ENCODE results near the gene LAD1.

Gene LAD1

GRCh38 chr1:201331166-201331565 is 68.0 kb downstream of the LAD1 start:
- H3K9ac ChIP-seq (ENCODE audit: low read length) = no peak overlapping the region
- no peak overlapping the region for H3K4me3 ChIP-seq (ENCODE audit: low read depth, low read length, poor library complexity, severe bottlenecking)
- no peaks in the 10 kb centered on the region for H3K36me3 ChIP-seq (ENCODE audit: insufficient read depth, low read length)
- H3K27me3 ChIP-seq (ENCODE audit: insufficient read depth, low read length) = no peaks in the 10 kb centered on the region
- H2AFZ ChIP-seq (ENCODE audit: low read length) = no peak overlapping the region
- H3K9me3 ChIP-seq (ENCODE audit: low read length) = no peaks in the 10 kb centered on the region
- no peak overlapping the region for H3K4me2 ChIP-seq (ENCODE audit: low read length)
- H3K79me2 ChIP-seq (ENCODE audit: insufficient read depth, low read length) = no peaks in the 10 kb centered on the region
- TF ChIP-seq EZH2 (IDR thresholded peaks at IDR 0.05; ENCODE audit: borderline replicate concordance, low read length) (no peak), CTCF (IDR thresholded peaks at IDR 0.05; ENCODE audit: low read length) (no peak)
- no peak overlapping the region for H3K27ac ChIP-seq (ENCODE audit: low read depth, low read length, poor library complexity, severe bottlenecking)
- H3K9me2 ChIP-seq (ENCODE audit: low read depth, low read length) = no peaks in the 10 kb centered on the region
- no peaks in the 10 kb centered on the region for H3K4me1 ChIP-seq (ENCODE audit: insufficient read depth, low read length, severe bottlenecking)
- no peaks in the 10 kb centered on the region for H4K20me1 ChIP-seq (ENCODE audit: insufficient read depth, low read length)
- H3F3A ChIP-seq (ENCODE audit: insufficient read depth, low read length) = no peaks in the 10 kb centered on the region

Data from OCI-LY1 (cell line).